Right atrium auricular region (tissue), 2 donors: Measurements from ENCODE around the gene AGAP1. TPM values are rescaled to one million over a fixed set of nuclear protein-coding genes. Genes with fewer than 3 reads are reported as not detected.
A peak's percentile ranks its signal among the peaks of the same experiment; 100 is the strongest.

Experiments used
- DNase-seq: peaks from one replicate; pipeline ENCODE4 v3.0.0-alpha.2; 2019; ENCODE audit warnings: low spot score
- H3K27ac ChIP-seq, 2 donors: fragments of 200-600 bp; sonication (generic); 1 replicate in 1 of 2; 2 replicates in 1 of 2; pipeline ENCODE4 v1.5.1; 2016 to 2019
- H3K27me3 ChIP-seq, 2 donors: fragments of 200-600 bp; sonication (generic); one replicate each; pipeline versions ENCODE4 v1.5.1 to v1.6.0; 2017 to 2019
- H3K36me3 ChIP-seq: fragments of 200-600 bp; sonication (generic); one replicate; pipeline ENCODE4 v1.5.1; 2016
- H3K4me1 ChIP-seq, 2 donors: fragments of 200-600 bp; sonication (generic); one replicate each; pipeline versions ENCODE4 v1.5.1 to v1.6.0; 2017 to 2019
- H3K4me3 ChIP-seq, 2 donors: fragments of 200-600 bp; sonication (generic); 1 replicate in 1 of 2; 2 replicates in 1 of 2; pipeline ENCODE4 v1.5.1; 2017 to 2019; ENCODE audit warnings: mild to moderate bottlenecking in 1 of 2, moderate library complexity in 1 of 2
- H3K9me3 ChIP-seq, 2 donors: fragments of 200-600 bp; sonication (generic); one replicate each; pipeline ENCODE4 v1.5.1; 2019
- CTCF ChIP-seq, 2 donors: fragments of 200-600 bp; sonication (generic); IDR thresholded peaks; one replicate each; pipeline ENCODE4 v1.5.1; 2019; ENCODE audit warnings: antibody characterized with exemption in 2 of 2
- total RNA-seq, 2 donors: library from RNA; depleted of rRNA; stranded (reverse); fragments of >200 nt; gene quantifications; one replicate each; pipeline ENCODE4 v1.1.0, GENCODE V29; 2016

The AGAP1 gene
- total RNA-seq, 2 donors from 2014 or later = 11.6 to 17.2 TPM

GRCh38 chr2:235550946-235551345, 57.1 kb downstream of the AGAP1 start:
- no peak for TF ChIP-seq CTCF (IDR thresholded peaks at IDR 0.05)
- Histone ChIP-seq H3K27ac (no peak overlapping the region), H3K36me3 (no peaks in the 10 kb centered on the region), H3K9me3 (no peaks in the 10 kb centered on the region), H3K27me3 (no peaks in the 10 kb centered on the region), H3K4me3 (no peak overlapping the region), H3K4me1 (peaks cover 0 to 20% of the 10 kb centered on the region in 2 donors)
- no peak for DNase-seq

GRCh38 chr2:235551965-235552364, 58.1 kb downstream of the AGAP1 start:
- no peaks in the 10 kb centered on the region for H3K27me3 ChIP-seq
- peaks cover 0 to 17% of the 10 kb centered on the region in 2 donors for H3K4me1 ChIP-seq
- peak; percentile 61 for DNase-seq
- no peaks in the 10 kb centered on the region for H3K9me3 ChIP-seq
- H3K27ac ChIP-seq = no peak overlapping the region
- TF ChIP-seq CTCF (IDR thresholded peaks at IDR 0.05) = peak; percentile 17 to 74
- H3K4me3 ChIP-seq = no peak overlapping the region
- no peaks in the 10 kb centered on the region for H3K36me3 ChIP-seq

GRCh38 chr2:235552671-235553070, 58.8 kb downstream of the AGAP1 start:
- H3K27me3 ChIP-seq = no peaks in the 10 kb centered on the region
- no peaks in the 10 kb centered on the region for H3K9me3 ChIP-seq
- no peak for DNase-seq
- H3K4me3 ChIP-seq = no peak overlapping the region
- TF ChIP-seq CTCF (IDR thresholded peaks at IDR 0.05) = no peak
- no peaks in the 10 kb centered on the region for H3K36me3 ChIP-seq
- H3K4me1 ChIP-seq = peaks cover 0 to 17% of the 10 kb centered on the region in 2 donors
- no peak overlapping the region for H3K27ac ChIP-seq

- Histone ChIP-seq H3K27me3 (no peaks in the 10 kb centered on the region), H3K4me1 (peaks cover 0 to 17% of the 10 kb centered on the region in 2 donors), H3K36me3 (no peaks in the 10 kb centered on the region), H3K9me3 (no peaks in the 10 kb centered on the region), H3K27ac (no peak overlapping the region), H3K4me3 (no peak overlapping the region)
- no peak for DNase-seq
- no peak for TF ChIP-seq CTCF (IDR thresholded peaks at IDR 0.05)
These were observed 59.4 kb downstream of the AGAP1 start for GRCh38 chr2:235553291-235553690.

- Histone ChIP-seq H3K4me1 (peaks cover 0 to 17% of the 10 kb centered on the region in 2 donors), H3K4me3 (no peak overlapping the region), H3K27me3 (no peaks in the 10 kb centered on the region), H3K9me3 (no peaks in the 10 kb centered on the region), H3K36me3 (no peaks in the 10 kb centered on the region), H3K27ac (no peak overlapping the region)
- TF ChIP-seq CTCF (IDR thresholded peaks at IDR 0.05) = no peak
- DNase-seq = no peak
These were observed 59.9 kb downstream of the AGAP1 start for GRCh38 chr2:235553696-235554100.

- Histone ChIP-seq H3K9me3 (no peaks in the 10 kb centered on the region), H3K4me3 (no peak overlapping the region), H3K4me1 (peaks cover 0 to 17% of the 10 kb centered on the region in 2 donors), H3K27me3 (no peaks in the 10 kb centered on the region), H3K27ac (no peak overlapping the region), H3K36me3 (no peaks in the 10 kb centered on the region)
- no peak for TF ChIP-seq CTCF (IDR thresholded peaks at IDR 0.05)
- DNase-seq = no peak
These were observed 60.5 kb downstream of the AGAP1 start for GRCh38 chr2:235554385-235554784.
